Esophagus muscularis mucosa (tissue), 4 donors: ENCODE data around the gene SPATA19.

ENCODE experiments used
- CTCF ChIP-seq, 3 experiments: fragments of 200-600 bp in 2 of 3; fragments of 450-650 bp in 1 of 3; sonication (generic) in 2 of 3; IDR thresholded peaks; one replicate each; pipeline ENCODE4 v1.5.1; 2017 to 2019; ENCODE audit warnings: antibody characterized with exemption in 3 of 3, mild to moderate bottlenecking in 2 of 3, moderate library complexity in 1 of 3
- EP300 ChIP-seq: sonication (generic); formaldehyde crosslinking; IDR thresholded peaks from one replicate; pipeline ENCODE4 v1.6.1; 2017; ENCODE audit warnings: antibody characterized with exemption
- POLR2A ChIP-seq: fragments of 450-650 bp; IDR thresholded peaks from one replicate; pipeline ENCODE4 v1.6.1; 2017; ENCODE audit warnings: antibody characterized with exemption, moderate library complexity, mild to moderate bottlenecking, low read depth
- POLR2AphosphoS5 ChIP-seq, 2 donors: sonication (generic); formaldehyde crosslinking; IDR thresholded peaks; one replicate each; pipeline ENCODE4 v1.6.1; 2017; ENCODE audit warnings: antibody characterized with exemption in 2 of 2

- TF ChIP-seq POLR2A (no peak), CTCF (IDR thresholded peaks at IDR 0.05) (no peak), EP300 (no peak), POLR2AphosphoS5 (IDR thresholded peaks at IDR 0.05) (no peak)
Observed at GRCh38 chr11:133841279-133842043, 3.9 kb downstream of the SPATA19 start.
